ENCODE measurements around the gene EYS.

The EYS gene

GRCh38 chr6:64723327-64724058 is 983.5 kb downstream of the EYS start:
- H3K9me3 ChIP-seq (ENCODE audit: control insufficient read depth, low read length) = no peaks in the 10 kb centered on the region
- H3K9ac ChIP-seq (ENCODE audit: low read length) = no peak overlapping the region
- H3K4me1 ChIP-seq (ENCODE audit: control insufficient read depth, insufficient read depth, low read length) = no peaks in the 10 kb centered on the region
- H3K36me3 ChIP-seq (ENCODE audit: control insufficient read depth, insufficient read depth, low read length, severe bottlenecking) = no peaks in the 10 kb centered on the region
- no peak for DNase-seq (ENCODE audit: low read depth)
- H3K27me3 ChIP-seq (replicated peaks; ENCODE audit: control insufficient read depth, insufficient read depth, low read length) = peaks cover 3% of the 10 kb centered on the region
- no peak overlapping the region for H3K4me3 ChIP-seq (ENCODE audit: low read length)

DNA sequence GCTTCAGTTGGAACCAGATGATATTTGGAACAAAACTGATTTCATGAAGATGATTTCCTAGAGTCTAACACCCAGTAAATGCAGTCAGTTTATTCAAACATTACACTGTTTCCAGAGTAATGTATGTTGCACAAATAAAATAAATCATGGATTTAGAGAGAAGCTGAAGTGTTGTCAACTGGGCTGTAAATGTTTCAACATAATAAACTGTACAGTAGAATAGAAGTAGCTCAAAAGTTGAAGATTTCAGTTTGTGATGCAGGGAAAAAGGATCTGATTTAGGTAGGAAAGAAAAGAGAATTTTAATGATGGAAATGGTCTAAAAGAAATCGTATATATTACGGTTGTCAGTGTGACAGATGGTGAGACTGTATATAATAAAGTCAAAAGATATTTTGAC is 985.2 kb downstream of the EYS start:
- Histone ChIP-seq H3K27me3 (replicated peaks; ENCODE audit: control insufficient read depth, insufficient read depth, low read length) (peaks cover 3% of the 10 kb centered on the region), H3K4me3 (ENCODE audit: low read length) (no peak overlapping the region), H3K9ac (ENCODE audit: low read length) (no peak overlapping the region), H3K9me3 (ENCODE audit: control insufficient read depth, low read length) (no peaks in the 10 kb centered on the region), H3K36me3 (ENCODE audit: control insufficient read depth, insufficient read depth, low read length, severe bottlenecking) (no peaks in the 10 kb centered on the region), H3K4me1 (ENCODE audit: control insufficient read depth, insufficient read depth, low read length) (no peaks in the 10 kb centered on the region)
- DNase-seq (ENCODE audit: low read depth) = no peak

- Histone ChIP-seq H3K4me3 (ENCODE audit: low read length) (no peak overlapping the region), H3K4me1 (ENCODE audit: control insufficient read depth, insufficient read depth, low read length) (no peaks in the 10 kb centered on the region), H3K27me3 (replicated peaks; ENCODE audit: control insufficient read depth, insufficient read depth, low read length) (no peaks in the 10 kb centered on the region), H3K36me3 (ENCODE audit: control insufficient read depth, insufficient read depth, low read length, severe bottlenecking) (no peaks in the 10 kb centered on the region), H3K9me3 (ENCODE audit: control insufficient read depth, low read length) (no peaks in the 10 kb centered on the region), H3K9ac (ENCODE audit: low read length) (no peak overlapping the region)
- no peak for DNase-seq (ENCODE audit: low read depth)
These were observed 989.7 kb downstream of the EYS start for GRCh38 chr6:64717281-64717680.

GRCh38 chr6:64715624-64716023 is 991.4 kb downstream of the EYS start:
- no peak overlapping the region for H3K9ac ChIP-seq (ENCODE audit: low read length)
- no peak for DNase-seq (ENCODE audit: low read depth)
- H3K4me3 ChIP-seq (ENCODE audit: low read length) = no peak overlapping the region
- no peaks in the 10 kb centered on the region for H3K36me3 ChIP-seq (ENCODE audit: control insufficient read depth, insufficient read depth, low read length, severe bottlenecking)
- H3K4me1 ChIP-seq (ENCODE audit: control insufficient read depth, insufficient read depth, low read length) = no peaks in the 10 kb centered on the region
- no peaks in the 10 kb centered on the region for H3K27me3 ChIP-seq (replicated peaks; ENCODE audit: control insufficient read depth, insufficient read depth, low read length)
- no peaks in the 10 kb centered on the region for H3K9me3 ChIP-seq (ENCODE audit: control insufficient read depth, low read length)

DNA sequence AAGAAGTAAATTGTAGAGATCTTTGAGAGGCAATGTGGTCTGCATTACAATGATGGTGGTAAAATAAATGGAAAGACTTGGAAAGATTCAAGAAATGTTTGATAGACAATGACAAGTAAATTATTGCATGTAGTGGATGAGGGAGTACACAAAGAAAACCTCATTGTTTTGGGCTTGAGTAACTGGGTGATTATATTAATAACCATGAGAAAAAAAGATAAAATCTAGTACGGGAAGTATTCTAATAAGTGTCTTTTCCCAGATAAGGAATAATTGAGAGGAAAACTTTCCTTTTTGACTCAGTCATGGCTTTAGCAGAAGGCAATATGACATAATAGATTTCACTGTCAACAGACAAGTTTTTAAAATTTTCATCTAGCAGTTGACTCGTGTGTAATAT is 993.0 kb downstream of the EYS start:
- Histone ChIP-seq H3K9ac (ENCODE audit: low read length) (no peak overlapping the region), H3K4me3 (ENCODE audit: low read length) (no peak overlapping the region), H3K27me3 (replicated peaks; ENCODE audit: control insufficient read depth, insufficient read depth, low read length) (no peaks in the 10 kb centered on the region), H3K36me3 (ENCODE audit: control insufficient read depth, insufficient read depth, low read length, severe bottlenecking) (no peaks in the 10 kb centered on the region), H3K4me1 (ENCODE audit: control insufficient read depth, insufficient read depth, low read length) (no peaks in the 10 kb centered on the region), H3K9me3 (ENCODE audit: control insufficient read depth, low read length) (no peaks in the 10 kb centered on the region)
- DNase-seq (ENCODE audit: low read depth) = no peak

DNA sequence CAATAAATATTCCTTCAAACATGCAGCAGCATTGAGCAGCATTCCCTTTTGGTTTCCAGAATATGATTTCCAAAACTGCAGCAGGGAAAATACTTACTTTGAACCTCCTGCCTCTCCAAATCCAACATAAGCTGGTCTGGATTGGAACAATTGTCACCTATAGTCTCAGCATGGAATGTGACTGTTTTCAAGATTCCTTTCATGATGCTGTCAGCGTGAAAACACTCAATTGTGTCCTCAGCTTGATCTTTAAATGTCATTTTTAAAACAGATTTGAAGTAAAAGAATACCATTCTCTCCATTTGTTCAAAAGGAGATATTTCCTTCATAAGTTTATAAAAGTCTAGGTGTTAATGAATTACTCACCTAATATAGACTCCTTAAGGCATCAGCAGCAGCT is 993.9 kb downstream of the EYS start:
- H3K9ac ChIP-seq (ENCODE audit: low read length) = no peak overlapping the region
- H3K9me3 ChIP-seq (ENCODE audit: control insufficient read depth, low read length) = no peaks in the 10 kb centered on the region
- DNase-seq (ENCODE audit: low read depth) = no peak
- H3K4me1 ChIP-seq (ENCODE audit: control insufficient read depth, insufficient read depth, low read length) = no peaks in the 10 kb centered on the region
- H3K27me3 ChIP-seq (replicated peaks; ENCODE audit: control insufficient read depth, insufficient read depth, low read length) = no peaks in the 10 kb centered on the region
- H3K4me3 ChIP-seq (ENCODE audit: low read length) = no peak overlapping the region
- no peaks in the 10 kb centered on the region for H3K36me3 ChIP-seq (ENCODE audit: control insufficient read depth, insufficient read depth, low read length, severe bottlenecking)

DNA sequence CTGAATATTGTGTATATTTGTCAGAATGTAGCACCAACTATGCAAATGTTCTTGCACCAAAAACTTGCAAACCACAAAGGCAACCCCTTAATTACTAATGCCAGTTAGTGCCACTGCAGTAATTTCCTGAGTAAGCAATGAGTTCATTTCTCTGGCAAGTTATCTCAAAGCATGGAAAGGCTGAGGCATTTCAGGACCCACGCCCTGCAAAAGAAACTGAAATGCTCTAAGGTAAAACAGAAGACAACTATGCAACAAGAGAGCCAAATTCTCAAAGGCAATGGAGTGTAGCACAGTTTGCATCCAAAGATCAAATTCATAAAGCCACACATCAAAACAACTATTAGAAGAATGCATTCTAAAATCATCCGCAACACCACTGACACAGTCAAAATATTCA is 994.4 kb downstream of the EYS start:
- H3K36me3 ChIP-seq (ENCODE audit: control insufficient read depth, insufficient read depth, low read length, severe bottlenecking) = no peaks in the 10 kb centered on the region
- no peak overlapping the region for H3K9ac ChIP-seq (ENCODE audit: low read length)
- no peaks in the 10 kb centered on the region for H3K27me3 ChIP-seq (replicated peaks; ENCODE audit: control insufficient read depth, insufficient read depth, low read length)
- DNase-seq (ENCODE audit: low read depth) = no peak
- H3K4me1 ChIP-seq (ENCODE audit: control insufficient read depth, insufficient read depth, low read length) = no peaks in the 10 kb centered on the region
- no peak overlapping the region for H3K4me3 ChIP-seq (ENCODE audit: low read length)
- H3K9me3 ChIP-seq (ENCODE audit: control insufficient read depth, low read length) = no peaks in the 10 kb centered on the region

DNA sequence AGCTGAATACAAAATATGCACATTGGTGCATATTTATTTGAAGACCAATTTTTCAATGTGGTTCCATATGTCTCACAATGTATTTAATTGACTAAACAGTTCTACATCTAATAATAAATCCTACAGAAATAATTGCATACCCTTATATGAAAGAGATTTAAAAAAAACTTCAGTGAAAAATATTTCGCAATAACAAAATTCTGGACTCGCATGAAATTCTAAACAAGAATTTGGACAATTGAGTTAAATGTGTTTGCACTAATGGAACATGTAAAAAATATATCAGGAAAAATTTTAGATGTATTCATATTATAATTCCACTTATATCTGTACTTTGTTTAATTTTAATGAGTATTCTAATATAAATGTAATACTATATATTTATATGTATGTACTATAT is 1003.1 kb downstream of the EYS start:
- Histone ChIP-seq H3K4me1 (ENCODE audit: control insufficient read depth, insufficient read depth, low read length) (no peaks in the 10 kb centered on the region), H3K9me3 (ENCODE audit: control insufficient read depth, low read length) (no peaks in the 10 kb centered on the region), H3K9ac (ENCODE audit: low read length) (no peak overlapping the region), H3K27me3 (replicated peaks; ENCODE audit: control insufficient read depth, insufficient read depth, low read length) (no peaks in the 10 kb centered on the region), H3K36me3 (ENCODE audit: control insufficient read depth, insufficient read depth, low read length, severe bottlenecking) (no peaks in the 10 kb centered on the region), H3K4me3 (ENCODE audit: low read length) (no peak overlapping the region)
- no peak for DNase-seq (ENCODE audit: low read depth)

DNA sequence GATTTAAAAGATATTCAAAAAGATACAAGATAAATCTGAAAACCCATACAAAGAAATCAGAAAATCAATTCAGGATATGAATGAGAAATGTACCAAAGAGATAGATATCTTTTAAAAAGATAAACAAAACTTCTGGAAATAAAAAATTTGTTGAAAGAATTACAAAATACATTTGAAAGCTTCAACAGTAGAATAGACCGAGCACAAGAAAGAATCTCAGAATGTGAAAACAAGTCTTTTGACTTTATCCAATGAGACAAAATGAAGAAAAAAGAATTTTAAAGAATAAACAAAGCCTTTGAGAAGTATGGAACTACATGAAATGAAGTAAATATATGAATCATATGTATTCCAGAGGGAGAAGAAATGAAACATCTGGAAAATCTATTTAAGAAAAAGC is 1011.0 kb downstream of the EYS start:
- no peak overlapping the region for H3K4me3 ChIP-seq (ENCODE audit: low read length)
- H3K9me3 ChIP-seq (ENCODE audit: control insufficient read depth, low read length) = peaks cover 16% of the 10 kb centered on the region
- no peak overlapping the region for H3K9ac ChIP-seq (ENCODE audit: low read length)
- no peaks in the 10 kb centered on the region for H3K4me1 ChIP-seq (ENCODE audit: control insufficient read depth, insufficient read depth, low read length)
- no peaks in the 10 kb centered on the region for H3K36me3 ChIP-seq (ENCODE audit: control insufficient read depth, insufficient read depth, low read length, severe bottlenecking)
- no peak for DNase-seq (ENCODE audit: low read depth)
- H3K27me3 ChIP-seq (replicated peaks; ENCODE audit: control insufficient read depth, insufficient read depth, low read length) = no peaks in the 10 kb centered on the region

GRCh38 chr6:64694356-64694755 is 1012.7 kb downstream of the EYS start:
- Histone ChIP-seq H3K27me3 (replicated peaks; ENCODE audit: control insufficient read depth, insufficient read depth, low read length) (no peaks in the 10 kb centered on the region), H3K9me3 (ENCODE audit: control insufficient read depth, low read length) (peaks cover 16% of the 10 kb centered on the region), H3K4me1 (ENCODE audit: control insufficient read depth, insufficient read depth, low read length) (no peaks in the 10 kb centered on the region), H3K9ac (ENCODE audit: low read length) (no peak overlapping the region), H3K4me3 (ENCODE audit: low read length) (no peak overlapping the region), H3K36me3 (ENCODE audit: control insufficient read depth, insufficient read depth, low read length, severe bottlenecking) (no peaks in the 10 kb centered on the region)
- DNase-seq (ENCODE audit: low read depth) = no peak

DNA sequence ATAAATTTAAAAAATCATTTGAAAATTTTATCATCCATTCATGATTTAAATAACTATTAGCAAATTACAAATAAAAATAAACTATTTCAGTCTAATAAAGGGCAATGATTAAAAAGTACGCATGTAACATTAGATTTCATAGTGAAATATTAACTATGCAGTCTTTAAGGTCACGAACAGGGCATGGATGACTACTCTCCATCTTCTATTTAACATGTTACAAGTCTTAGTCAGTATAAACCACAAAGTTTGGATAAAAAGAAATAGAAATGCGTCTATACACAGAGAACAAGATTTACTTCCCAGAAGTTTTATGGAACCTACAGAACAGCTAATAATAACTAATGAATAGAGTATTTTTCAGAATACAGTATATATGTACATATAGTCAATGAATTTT is 1016.0 kb downstream of the EYS start:
- Histone ChIP-seq H3K36me3 (ENCODE audit: control insufficient read depth, insufficient read depth, low read length, severe bottlenecking) (no peaks in the 10 kb centered on the region), H3K9me3 (ENCODE audit: control insufficient read depth, low read length) (peaks cover 7% of the 10 kb centered on the region), H3K27me3 (replicated peaks; ENCODE audit: control insufficient read depth, insufficient read depth, low read length) (no peaks in the 10 kb centered on the region), H3K4me3 (ENCODE audit: low read length) (no peak overlapping the region), H3K4me1 (ENCODE audit: control insufficient read depth, insufficient read depth, low read length) (no peaks in the 10 kb centered on the region), H3K9ac (ENCODE audit: low read length) (no peak overlapping the region)
- DNase-seq (ENCODE audit: low read depth) = no peak

GRCh38 chr6:64685401-64685800 is 1021.6 kb downstream of the EYS start:
- no peak for DNase-seq (ENCODE audit: low read depth)
- no peaks in the 10 kb centered on the region for H3K9me3 ChIP-seq (ENCODE audit: control insufficient read depth, low read length)
- H3K9ac ChIP-seq (ENCODE audit: low read length) = no peak overlapping the region
- no peaks in the 10 kb centered on the region for H3K27me3 ChIP-seq (replicated peaks; ENCODE audit: control insufficient read depth, insufficient read depth, low read length)
- no peaks in the 10 kb centered on the region for H3K4me1 ChIP-seq (ENCODE audit: control insufficient read depth, insufficient read depth, low read length)
- H3K4me3 ChIP-seq (ENCODE audit: low read length) = no peak overlapping the region
- no peaks in the 10 kb centered on the region for H3K36me3 ChIP-seq (ENCODE audit: control insufficient read depth, insufficient read depth, low read length, severe bottlenecking)
